Measurements from ENCODE around the gene IL6.
"Not testable (repeated sequence)": the region's sequence is repeated elsewhere in the genome, so short reads cannot be mapped to it uniquely, and the experiment has no call there.

The IL6 gene

DNA sequence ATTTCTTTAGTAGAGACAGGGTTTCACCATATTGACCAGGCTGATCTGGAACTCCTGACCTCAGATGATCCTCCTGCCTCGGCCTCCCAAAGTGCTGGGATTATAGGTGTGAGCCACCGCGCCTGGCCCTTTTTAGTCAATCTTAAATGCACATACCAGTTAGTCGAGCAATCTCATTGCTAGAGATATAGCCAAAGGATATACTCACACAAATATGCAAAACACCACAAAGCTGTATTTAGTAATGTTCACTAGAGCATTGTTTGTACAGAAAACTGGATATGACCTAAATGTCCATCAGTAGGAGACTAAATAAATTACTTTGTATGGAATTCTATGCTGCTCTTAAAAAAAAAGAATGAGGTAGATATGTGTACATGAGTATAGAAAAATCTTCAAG is 24.5 kb upstream of the IL6 start:
- no peaks in the 10 kb centered on the region for H4K20me1 ChIP-seq (ENCODE audit: insufficient read depth, low read length)
- no peak overlapping the region for H3K9ac ChIP-seq (ENCODE audit: low read depth, low read length)
- H2AFZ ChIP-seq (ENCODE audit: low read depth, low read length): no peak overlapping the region
- H3K79me2 ChIP-seq (ENCODE audit: insufficient read depth, low read length): no peaks in the 10 kb centered on the region
- peaks cover 5% of the 10 kb centered on the region for H3K27me3 ChIP-seq (ENCODE audit: insufficient read depth, low read length, poor library complexity)
- H3K27ac ChIP-seq (ENCODE audit: low read length): no peak overlapping the region
- H3K9me3 ChIP-seq (ENCODE audit: insufficient read depth, low read length, severe bottlenecking): no peaks in the 10 kb centered on the region
- TF ChIP-seq, protein P1, sequence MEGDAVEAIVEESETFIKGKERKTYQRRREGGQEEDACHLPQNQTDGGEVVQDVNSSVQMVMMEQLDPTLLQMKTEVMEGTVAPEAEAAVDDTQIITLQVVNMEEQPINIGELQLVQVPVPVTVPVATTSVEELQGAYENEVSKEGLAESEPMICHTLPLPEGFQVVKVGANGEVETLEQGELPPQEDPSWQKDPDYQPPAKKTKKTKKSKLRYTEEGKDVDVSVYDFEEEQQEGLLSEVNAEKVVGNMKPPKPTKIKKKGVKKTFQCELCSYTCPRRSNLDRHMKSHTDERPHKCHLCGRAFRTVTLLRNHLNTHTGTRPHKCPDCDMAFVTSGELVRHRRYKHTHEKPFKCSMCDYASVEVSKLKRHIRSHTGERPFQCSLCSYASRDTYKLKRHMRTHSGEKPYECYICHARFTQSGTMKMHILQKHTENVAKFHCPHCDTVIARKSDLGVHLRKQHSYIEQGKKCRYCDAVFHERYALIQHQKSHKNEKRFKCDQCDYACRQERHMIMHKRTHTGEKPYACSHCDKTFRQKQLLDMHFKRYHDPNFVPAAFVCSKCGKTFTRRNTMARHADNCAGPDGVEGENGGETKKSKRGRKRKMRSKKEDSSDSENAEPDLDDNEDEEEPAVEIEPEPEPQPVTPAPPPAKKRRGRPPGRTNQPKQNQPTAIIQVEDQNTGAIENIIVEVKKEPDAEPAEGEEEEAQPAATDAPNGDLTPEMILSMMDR (IDR thresholded peaks at IDR 0.05; ENCODE audit: borderline replicate concordance, extremely low read depth, low read length, poor library complexity, severe bottlenecking): no peak
- TF ChIP-seq EZH2 (IDR thresholded peaks at IDR 0.05; ENCODE audit: borderline replicate concordance, low read depth, low read length, severe bottlenecking): no peak
- ATAC-seq (ENCODE audit: insufficient read depth, low read depth) (no peak), DNase-seq (no peak)
- no peaks in the 10 kb centered on the region for H3K36me3 ChIP-seq (ENCODE audit: insufficient read depth, low read length)
- H3K4me1 ChIP-seq (ENCODE audit: insufficient read depth, low read length): no peaks in the 10 kb centered on the region
- no peak overlapping the region for H3K4me3 ChIP-seq (ENCODE audit: low read depth in 1 of 2, low read length in 2 of 2)
- no peak overlapping the region for H3K4me2 ChIP-seq (ENCODE audit: insufficient read depth, low read length)

DNA sequence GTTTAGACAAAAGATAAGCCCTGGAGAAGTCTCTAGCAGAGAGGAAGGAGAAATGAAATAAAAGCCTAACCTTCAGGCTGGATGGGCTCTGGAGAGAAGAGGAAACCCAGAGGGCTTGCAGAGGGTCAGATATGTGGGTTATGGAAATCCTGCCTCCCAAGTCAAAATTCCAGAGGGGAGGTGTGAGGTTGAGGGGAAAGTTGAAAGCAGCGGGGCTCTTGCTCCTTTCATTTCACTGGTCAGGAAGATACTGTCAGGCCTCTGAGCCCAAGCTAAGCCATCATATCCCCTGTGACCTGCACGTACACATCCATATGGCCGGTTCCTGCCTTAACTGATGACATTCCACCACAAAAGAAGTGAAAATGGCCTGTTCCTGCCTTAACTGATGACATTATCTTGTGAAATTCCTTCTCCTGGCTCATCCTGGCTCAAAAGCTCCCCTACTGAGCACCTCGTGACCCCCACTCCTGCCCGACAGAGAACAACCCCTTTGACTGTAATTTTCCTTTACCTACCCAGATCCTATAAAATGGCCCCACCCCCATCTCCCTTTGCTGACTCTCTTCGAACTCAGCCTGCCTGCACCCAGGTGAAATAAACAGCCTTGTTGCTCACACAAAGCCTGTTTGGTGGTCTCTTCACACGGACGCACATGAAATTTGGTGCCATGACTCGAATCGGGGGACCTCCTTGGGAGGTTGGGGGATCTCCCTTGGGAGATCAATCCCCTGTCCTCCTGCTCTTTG is 23.7 kb upstream of the IL6 start:
- not testable (repeated sequence) for H2AFZ ChIP-seq (ENCODE audit: low read depth, low read length); H3K4me1 ChIP-seq (ENCODE audit: insufficient read depth, low read length)

DNA sequence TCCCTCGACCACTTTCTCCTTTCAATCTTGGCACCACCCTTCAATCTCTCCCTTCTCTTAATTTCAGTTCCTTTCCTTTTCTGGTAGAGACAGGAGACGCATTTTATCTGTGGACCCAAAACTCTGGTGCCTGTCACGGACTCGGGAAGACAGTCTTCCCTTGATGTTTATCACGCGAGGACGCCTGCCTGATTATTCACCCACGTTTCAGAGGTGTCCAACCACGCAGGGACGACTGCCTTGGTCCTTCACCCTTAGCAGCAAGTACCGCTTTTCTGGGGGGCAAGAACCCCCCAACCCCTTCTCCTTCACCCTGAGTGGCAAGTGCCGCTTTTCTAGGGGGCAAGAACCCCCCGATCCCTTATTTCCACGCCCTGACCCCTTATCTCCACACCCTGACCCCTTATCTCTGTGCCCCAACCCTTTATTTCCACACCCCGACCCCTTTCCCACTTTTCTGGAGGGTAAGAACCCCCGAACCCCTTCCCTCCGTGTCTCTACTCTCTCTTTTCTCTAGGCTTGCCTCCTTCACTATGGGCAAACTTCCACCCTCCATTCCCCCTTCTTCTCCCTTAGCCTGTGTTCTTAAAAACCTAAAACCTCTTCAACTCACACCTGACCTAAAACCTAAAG is 22.9 kb upstream of the IL6 start:
- H3K4me3 ChIP-seq (ENCODE audit: low read depth in 1 of 2, low read length in 2 of 2); H3K4me1 ChIP-seq (ENCODE audit: insufficient read depth, low read length); H2AFZ ChIP-seq (ENCODE audit: low read depth, low read length); H3K9ac ChIP-seq (ENCODE audit: low read depth, low read length); H3K9me3 ChIP-seq (ENCODE audit: insufficient read depth, low read length, severe bottlenecking); H4K20me1 ChIP-seq (ENCODE audit: insufficient read depth, low read length); H3K79me2 ChIP-seq (ENCODE audit: insufficient read depth, low read length); H3K27ac ChIP-seq (ENCODE audit: low read length); H3K27me3 ChIP-seq (ENCODE audit: insufficient read depth, low read length, poor library complexity); H3K36me3 ChIP-seq (ENCODE audit: insufficient read depth, low read length); H3K4me2 ChIP-seq (ENCODE audit: insufficient read depth, low read length); ATAC-seq (ENCODE audit: insufficient read depth, low read depth); DNase-seq: not testable (repeated sequence)

More for the DNA sequence above, 23.7 kb upstream of the IL6 start:
- H3K36me3 ChIP-seq (ENCODE audit: insufficient read depth, low read length); H3K79me2 ChIP-seq (ENCODE audit: insufficient read depth, low read length); H3K4me2 ChIP-seq (ENCODE audit: insufficient read depth, low read length); H3K9me3 ChIP-seq (ENCODE audit: insufficient read depth, low read length, severe bottlenecking); DNase-seq; H3K27ac ChIP-seq (ENCODE audit: low read length); ATAC-seq (ENCODE audit: insufficient read depth, low read depth); H4K20me1 ChIP-seq (ENCODE audit: insufficient read depth, low read length); H3K4me3 ChIP-seq (ENCODE audit: low read depth in 1 of 2, low read length in 2 of 2); H3K9ac ChIP-seq (ENCODE audit: low read depth, low read length); H3K27me3 ChIP-seq (ENCODE audit: insufficient read depth, low read length, poor library complexity): not testable (repeated sequence)

DNA sequence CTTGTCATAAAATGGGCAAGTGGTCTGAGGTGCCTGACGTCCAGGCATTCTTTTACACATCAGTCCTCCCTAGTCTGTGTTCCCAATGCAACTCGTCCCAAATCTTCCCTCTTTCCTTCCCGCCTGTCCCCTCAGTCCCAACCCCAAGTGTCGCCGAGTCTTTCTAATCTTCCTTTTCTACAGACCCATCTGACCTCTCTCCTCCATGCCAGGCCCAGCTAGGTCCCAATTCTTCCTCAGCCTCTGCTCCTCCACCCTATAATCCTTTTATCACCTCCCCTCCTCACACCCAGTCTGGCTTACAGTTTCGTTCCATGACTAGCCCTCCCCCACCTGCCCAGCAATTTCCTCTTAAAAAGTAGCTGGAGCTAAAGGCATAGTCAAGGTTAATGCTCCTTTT is 22.3 kb upstream of the IL6 start:
- ATAC-seq (ENCODE audit: insufficient read depth, low read depth): not testable (repeated sequence)

DNA sequence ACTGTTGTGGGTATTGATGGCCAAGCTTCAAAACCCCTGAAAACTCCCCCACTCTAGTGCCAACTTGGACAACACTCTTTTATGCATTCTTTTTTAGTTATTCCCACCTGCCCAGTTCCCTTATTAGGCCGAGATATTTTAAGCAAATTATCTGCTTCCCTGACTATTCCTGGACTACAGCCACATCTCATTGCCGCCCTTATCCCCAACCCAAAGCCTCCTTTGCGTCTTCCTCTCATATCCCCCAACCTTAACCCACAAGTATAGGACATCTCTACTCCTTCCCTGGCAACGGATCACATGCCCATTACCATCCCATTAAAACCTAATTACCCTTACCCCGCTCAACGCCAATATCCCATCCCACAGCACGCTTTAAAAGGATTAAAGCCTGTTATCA is 21.1 kb upstream of the IL6 start:
- H3K9ac ChIP-seq (ENCODE audit: low read depth, low read length); ATAC-seq (ENCODE audit: insufficient read depth, low read depth); DNase-seq; H3K9me3 ChIP-seq (ENCODE audit: insufficient read depth, low read length, severe bottlenecking); H3K36me3 ChIP-seq (ENCODE audit: insufficient read depth, low read length); H3K4me1 ChIP-seq (ENCODE audit: insufficient read depth, low read length); H3K4me2 ChIP-seq (ENCODE audit: insufficient read depth, low read length); H4K20me1 ChIP-seq (ENCODE audit: insufficient read depth, low read length); H3K79me2 ChIP-seq (ENCODE audit: insufficient read depth, low read length); H3K4me3 ChIP-seq (ENCODE audit: low read depth in 1 of 2, low read length in 2 of 2); H2AFZ ChIP-seq (ENCODE audit: low read depth, low read length); H3K27me3 ChIP-seq (ENCODE audit: insufficient read depth, low read length, poor library complexity); H3K27ac ChIP-seq (ENCODE audit: low read length): not testable (repeated sequence)

More for the DNA sequence above, 22.3 kb upstream of the IL6 start:
- H3K27ac ChIP-seq (ENCODE audit: low read length); H3K4me3 ChIP-seq (ENCODE audit: low read depth in 1 of 2, low read length in 2 of 2); H3K9me3 ChIP-seq (ENCODE audit: insufficient read depth, low read length, severe bottlenecking); H3K4me1 ChIP-seq (ENCODE audit: insufficient read depth, low read length); DNase-seq; H3K79me2 ChIP-seq (ENCODE audit: insufficient read depth, low read length); H3K27me3 ChIP-seq (ENCODE audit: insufficient read depth, low read length, poor library complexity); H4K20me1 ChIP-seq (ENCODE audit: insufficient read depth, low read length); H2AFZ ChIP-seq (ENCODE audit: low read depth, low read length); H3K4me2 ChIP-seq (ENCODE audit: insufficient read depth, low read length); H3K36me3 ChIP-seq (ENCODE audit: insufficient read depth, low read length); H3K9ac ChIP-seq (ENCODE audit: low read depth, low read length): not testable (repeated sequence)

DNA sequence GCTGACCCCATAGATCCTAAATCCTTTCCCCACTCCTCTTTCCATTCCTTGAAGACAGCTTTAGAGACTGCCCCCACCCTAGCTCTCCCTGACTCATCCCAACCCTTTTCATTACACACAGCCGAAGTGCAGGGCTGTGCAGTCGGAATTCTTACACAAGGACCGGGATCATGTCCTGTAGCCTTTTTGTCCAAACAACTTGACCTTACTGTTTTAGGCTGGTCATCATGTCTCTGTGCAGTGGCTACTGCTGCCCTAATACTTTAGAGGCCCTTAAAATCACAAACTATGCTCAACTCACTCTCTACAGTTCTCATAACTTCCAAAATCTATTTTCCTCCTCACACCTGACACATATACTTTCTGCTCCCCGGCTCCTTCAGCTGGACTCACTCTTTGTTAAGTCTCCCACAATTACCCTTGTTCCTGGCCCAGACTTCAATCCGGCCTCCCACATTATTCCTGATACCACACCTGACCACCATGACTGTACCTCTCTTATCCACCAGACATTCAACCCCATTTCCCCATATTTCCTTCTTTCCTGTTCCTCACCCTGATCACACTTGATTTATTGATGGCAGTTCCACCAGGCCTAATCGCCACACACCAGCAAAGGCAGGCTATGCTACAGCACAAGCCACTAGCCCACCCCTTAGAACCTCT is 19.8 kb upstream of the IL6 start:
- H2AFZ ChIP-seq (ENCODE audit: low read depth, low read length); H3K27ac ChIP-seq (ENCODE audit: low read length); DNase-seq; H3K4me3 ChIP-seq (ENCODE audit: low read depth in 1 of 2, low read length in 2 of 2); H3K4me2 ChIP-seq (ENCODE audit: insufficient read depth, low read length); H3K9ac ChIP-seq (ENCODE audit: low read depth, low read length); ATAC-seq (ENCODE audit: insufficient read depth, low read depth); H3K9me3 ChIP-seq (ENCODE audit: insufficient read depth, low read length, severe bottlenecking); H4K20me1 ChIP-seq (ENCODE audit: insufficient read depth, low read length); H3K4me1 ChIP-seq (ENCODE audit: insufficient read depth, low read length); H3K36me3 ChIP-seq (ENCODE audit: insufficient read depth, low read length); H3K27me3 ChIP-seq (ENCODE audit: insufficient read depth, low read length, poor library complexity); H3K79me2 ChIP-seq (ENCODE audit: insufficient read depth, low read length): not testable (repeated sequence)

DNA sequence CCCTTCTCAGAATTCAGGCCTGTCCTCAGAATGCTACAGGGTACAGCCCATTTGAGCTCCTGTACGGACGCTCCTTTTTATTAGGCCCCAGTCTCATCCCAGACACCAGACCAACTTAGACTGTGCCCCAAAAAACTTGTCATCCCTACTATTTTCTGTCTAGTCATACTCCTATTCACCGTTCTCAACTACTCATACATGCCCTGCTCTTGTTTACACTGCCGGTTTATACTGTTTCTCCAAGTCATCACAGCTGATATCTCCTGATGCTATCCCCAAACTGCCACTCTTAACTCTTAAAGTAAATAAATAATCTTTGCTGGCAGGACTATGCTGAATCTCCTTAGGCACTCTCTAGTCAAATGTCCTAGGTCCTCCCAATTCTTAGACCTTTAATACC is 18.8 kb upstream of the IL6 start:
- H3K9me3 ChIP-seq (ENCODE audit: insufficient read depth, low read length, severe bottlenecking); H4K20me1 ChIP-seq (ENCODE audit: insufficient read depth, low read length); H3K79me2 ChIP-seq (ENCODE audit: insufficient read depth, low read length); H3K4me1 ChIP-seq (ENCODE audit: insufficient read depth, low read length); H2AFZ ChIP-seq (ENCODE audit: low read depth, low read length); H3K27ac ChIP-seq (ENCODE audit: low read length); H3K36me3 ChIP-seq (ENCODE audit: insufficient read depth, low read length); ATAC-seq (ENCODE audit: insufficient read depth, low read depth); H3K4me2 ChIP-seq (ENCODE audit: insufficient read depth, low read length); H3K27me3 ChIP-seq (ENCODE audit: insufficient read depth, low read length, poor library complexity); H3K9ac ChIP-seq (ENCODE audit: low read depth, low read length); DNase-seq; H3K4me3 ChIP-seq (ENCODE audit: low read depth in 1 of 2, low read length in 2 of 2): not testable (repeated sequence)

All from DND-41 (cell line).